NCI-H2171 (cell line): ENCODE results near the gene CRTAC1.

Experiments used
- DNase-seq: peaks from one replicate; lab custom pipeline; 2025; lab: John Stamatoyannopoulos, UW

CRTAC1 gene

DNA sequence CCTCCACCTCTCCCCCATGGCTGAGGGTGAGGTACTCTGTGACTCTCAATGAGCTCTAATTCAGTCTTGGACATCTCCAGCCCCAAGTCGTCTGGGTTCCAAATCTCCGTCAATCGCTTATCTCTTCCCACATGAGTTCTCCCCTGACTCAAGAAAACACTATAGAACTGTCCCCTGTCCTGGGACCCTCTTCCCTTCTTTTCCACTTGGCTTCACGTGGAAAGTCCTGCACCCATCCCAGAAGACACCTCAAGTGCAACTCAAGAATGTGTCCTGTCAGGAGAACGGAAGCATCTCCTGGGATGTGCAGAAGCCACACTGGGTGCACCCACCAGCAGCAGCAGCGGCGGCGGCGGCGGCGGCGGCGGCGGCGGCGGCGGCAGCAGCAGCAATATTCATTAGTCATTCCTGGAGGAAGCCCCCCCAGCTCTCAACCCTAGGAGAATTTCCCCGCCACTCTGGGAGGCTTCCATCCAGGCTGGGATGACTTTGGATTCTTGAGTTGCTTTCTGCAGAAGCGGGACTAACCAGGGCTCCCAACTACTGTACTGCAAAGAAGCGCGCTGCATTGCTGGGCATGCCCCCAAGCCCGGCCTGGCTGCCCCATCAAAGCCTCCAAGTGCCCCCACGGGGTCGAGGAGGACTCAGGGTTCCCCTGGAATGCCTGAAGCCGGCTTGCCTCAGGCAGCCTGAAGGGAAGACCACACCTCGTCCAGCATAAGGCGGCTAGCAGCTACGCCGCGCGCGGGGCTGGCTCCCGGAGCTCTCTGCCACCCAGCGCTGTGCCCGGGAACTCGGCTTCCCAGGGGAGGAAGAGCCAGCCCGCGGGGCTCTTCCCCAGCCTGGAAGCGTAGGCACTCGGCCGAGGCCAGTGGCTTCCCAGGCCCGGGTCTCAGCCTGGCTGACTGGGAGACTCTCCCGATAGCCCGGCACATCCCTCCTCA, 1.0 kb downstream of the CRTAC1 start:
- no peak for DNase-seq

DNA sequence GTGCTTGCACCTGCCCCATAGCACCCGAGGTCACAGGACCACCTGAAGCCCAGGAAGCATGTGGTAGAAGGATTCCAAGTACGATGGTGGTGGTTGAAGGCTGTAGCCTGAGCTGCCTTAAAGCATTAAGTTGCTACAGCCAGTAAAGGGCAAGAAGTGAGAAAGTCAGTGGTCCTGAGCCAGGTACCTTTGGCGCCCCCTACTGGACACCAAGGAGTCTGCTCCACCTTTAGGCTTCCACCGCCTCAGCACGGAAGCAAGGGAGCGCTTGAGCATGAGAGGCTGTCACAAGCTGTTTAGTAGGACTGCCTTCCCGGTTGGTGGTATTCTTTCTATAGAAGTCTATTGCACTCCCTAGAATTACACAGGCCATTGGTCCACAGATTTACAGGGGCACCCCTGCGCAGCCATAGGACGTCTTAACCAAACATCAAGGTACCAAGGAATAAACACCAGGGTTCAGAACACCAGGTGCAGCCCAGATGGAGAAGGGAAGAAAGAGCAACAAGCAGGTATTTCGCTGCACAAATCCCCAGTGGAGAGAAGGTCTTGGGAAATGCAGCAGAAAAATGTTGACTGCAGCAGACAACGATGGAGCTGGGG, 2.2 kb downstream of the CRTAC1 start:
- no peak for DNase-seq

DNA sequence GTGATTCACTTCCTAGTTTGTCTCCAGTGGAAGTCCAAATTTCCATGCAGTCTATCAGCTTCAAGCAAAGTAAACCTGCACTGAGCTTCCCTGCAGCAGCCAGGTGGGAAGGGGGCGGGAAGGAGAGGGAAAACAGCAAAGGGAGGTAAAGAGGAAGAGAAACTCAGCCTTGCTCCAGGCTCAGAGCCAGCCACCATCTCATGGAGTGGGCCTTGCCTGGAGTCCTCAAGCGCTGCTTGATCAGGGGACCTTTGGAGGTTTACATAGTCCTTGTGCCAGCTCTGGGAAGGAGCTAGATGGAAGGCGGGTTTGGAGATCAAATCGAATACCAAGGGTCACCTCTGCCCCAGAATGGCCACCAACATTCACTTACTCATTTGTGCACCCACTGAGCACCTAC, 7.4 kb downstream of the CRTAC1 start:
- no peak for DNase-seq

DNA sequence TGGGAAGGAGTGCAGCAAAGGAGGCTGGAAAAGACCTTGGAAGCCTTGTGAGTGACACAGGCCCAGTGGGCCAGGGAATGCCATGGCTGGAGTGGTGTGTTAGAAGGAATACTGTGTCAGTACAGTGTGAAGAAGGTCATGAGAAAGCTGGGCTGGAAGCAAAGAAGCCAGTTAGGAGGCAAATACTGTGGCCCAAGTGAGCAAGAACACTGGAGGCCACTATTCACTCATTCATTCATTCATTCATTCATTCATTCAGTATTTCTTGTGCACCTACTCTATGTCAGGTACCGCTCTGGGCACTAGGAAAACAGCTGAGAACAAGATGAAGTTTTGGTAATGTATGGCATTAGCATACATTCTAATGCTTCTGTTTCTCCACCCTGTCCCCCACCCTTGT, 9.6 kb downstream of the CRTAC1 start:
- no peak for DNase-seq

DNA sequence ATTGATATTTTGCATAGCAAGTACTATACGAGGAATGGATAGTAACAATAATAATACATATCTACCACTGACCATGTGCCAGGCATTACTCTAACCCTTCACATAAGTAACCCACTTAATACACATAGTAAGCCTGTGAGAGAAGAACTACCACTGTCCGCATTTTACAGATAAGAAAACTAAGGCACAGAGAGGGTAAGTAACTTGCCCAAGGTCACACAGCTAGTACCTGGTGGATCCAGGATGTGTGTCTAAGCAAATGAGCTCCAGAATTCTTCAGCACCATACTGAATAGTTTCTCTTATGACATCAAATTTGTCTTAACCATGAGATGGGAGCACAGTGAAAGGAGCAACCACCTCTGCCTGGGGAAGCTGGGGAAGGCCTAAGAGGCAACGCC, 10.2 kb downstream of the CRTAC1 start:
- no peak for DNase-seq

DNA sequence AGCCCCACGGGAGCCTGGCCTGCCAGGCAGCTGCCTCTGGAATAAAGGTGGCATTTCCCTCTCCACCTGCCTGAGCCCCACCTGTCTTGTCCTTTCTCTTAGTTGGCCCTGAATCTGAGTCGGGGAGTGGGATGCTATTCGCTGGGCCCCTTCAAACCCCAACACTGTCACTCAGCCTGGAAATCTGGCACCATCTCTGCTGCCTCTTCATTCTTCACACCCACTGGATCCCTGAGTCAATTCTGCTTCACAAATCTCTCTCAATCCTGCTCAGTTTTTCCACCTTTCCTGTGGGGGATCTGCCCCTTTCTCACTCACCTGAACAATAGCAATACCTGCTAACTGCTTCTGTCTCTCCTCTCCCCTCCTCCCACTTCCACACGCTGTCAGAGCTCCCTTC, 10.6 kb downstream of the CRTAC1 start:
- no peak for DNase-seq

DNA sequence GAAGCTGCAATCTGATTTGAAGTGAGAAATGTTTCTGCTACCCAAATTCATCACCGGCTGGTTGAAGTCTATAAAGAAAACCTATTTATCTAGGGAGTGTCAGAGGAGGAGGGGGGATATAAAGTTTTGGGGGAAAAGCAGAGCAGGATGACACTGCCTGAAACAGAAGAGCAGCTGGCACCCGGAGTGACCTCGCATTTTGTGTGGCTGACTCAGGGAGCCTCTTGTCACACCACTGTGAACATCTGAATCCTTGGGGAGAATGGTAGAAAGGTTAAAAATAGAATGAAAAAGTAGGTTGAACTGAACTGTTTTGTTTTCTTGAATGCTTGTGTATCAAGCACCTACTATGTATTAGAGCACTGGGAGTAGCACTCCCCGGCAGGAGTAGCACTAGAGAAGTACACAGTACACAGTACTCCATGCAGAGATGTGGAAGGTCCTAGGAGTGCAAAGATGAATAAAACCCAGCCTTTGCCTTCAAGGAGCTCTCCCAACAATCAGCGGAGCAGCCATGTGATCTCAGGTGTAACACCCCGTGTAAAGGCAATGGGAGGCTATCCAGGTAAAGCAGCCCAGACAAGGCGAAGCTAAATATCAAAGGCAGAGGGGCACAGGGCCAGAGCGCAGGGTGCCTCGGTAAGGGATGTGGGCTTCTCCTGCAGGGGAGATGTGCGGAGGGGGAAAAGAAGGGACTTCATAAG, 13.5 kb downstream of the CRTAC1 start:
- DNase-seq, result no peak

DNA sequence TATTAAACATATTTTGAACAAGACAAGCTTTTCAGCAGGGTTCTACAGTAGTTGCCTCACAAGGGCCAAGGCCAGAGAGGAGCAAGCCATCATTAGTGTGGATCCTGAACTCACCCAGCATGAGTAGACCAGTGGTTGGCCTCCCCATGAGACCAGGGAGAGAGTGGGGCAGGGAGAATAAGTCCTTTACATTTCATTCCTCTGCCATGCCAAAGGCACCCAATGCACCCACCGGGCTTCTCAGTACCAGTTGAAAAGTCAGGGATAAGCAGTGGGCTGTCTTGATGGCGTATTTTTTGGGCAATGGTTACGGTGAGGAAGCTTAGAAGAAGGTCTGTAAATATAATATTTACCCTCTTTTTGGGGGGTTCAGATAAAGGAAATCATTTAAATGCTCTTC, 16.6 kb downstream of the CRTAC1 start:
- DNase-seq, result no peak

DNA sequence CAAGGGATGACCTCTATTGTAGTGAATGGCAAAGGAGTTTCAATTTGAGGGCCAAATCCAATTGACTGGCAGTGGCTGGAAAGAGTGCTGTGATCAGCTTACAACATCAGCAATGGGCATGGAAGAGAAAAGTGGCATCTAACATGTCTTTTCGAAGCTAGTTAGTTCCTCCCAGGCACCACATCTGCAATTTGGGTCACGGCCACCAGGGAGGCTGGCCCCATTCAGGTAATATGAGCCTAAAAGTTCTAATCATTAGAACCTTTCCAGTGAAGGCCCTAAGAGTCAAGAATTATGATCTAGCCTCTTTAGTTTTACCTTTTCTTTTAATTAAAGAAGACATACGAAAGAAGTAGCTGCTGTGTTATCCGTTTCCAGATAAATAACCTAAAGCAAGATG, 17.3 kb downstream of the CRTAC1 start:
- no peak for DNase-seq

DNA sequence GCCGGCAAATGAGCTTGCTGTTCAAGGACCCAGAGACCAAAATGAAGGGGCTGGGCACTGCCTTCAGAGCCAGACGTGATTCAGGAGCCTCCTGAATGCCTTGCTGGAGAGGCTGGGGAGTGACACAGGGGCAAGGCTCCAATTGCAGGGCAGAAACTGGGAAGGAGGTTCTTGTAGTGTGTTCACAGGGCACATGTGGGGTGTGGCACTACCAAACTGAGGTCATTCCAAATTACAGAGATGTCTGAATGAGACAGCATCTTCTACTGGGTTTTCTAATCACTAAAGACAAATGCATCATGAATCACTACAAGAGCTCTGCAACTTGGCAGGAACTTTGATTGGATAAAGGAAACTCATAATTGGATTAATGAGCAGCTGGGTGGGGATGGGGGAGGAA, 17.8 kb downstream of the CRTAC1 start:
- no peak for DNase-seq

DNA sequence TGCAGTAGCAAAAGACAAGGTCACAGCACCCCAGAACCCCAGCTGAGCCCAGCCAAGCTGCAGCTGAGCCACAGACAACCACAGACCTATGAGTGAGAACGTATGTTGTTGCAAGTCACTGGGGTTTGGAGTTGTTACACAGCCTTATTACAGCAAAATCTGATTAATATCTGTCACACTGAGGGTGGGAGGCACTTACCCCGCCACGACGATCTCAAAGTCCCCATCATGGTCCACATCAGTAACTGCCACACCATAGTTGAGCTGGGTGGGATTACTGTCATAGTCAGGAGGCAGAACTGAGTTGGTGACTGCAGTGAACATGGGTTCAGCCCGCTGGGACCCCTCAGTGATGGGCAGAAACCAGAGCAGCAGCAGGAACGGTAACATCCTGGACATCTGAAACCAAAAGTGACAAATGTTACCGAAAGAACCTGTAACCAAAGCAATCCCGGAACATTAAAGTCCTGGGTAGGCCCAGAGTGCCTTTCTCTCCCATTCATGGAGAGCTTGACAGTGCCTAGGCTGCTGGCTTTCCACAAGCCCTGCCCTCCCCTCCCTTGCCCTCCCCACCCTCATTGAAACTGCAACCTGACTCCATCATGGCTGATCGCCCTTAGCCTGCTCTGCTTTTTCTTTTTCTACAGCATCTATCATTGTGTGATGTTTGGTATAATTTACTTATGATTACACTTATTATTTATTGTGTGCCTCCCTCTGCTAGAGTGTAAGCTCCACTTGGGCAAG, 19.3 kb downstream of the CRTAC1 start:
- DNase-seq, result no peak

DNA sequence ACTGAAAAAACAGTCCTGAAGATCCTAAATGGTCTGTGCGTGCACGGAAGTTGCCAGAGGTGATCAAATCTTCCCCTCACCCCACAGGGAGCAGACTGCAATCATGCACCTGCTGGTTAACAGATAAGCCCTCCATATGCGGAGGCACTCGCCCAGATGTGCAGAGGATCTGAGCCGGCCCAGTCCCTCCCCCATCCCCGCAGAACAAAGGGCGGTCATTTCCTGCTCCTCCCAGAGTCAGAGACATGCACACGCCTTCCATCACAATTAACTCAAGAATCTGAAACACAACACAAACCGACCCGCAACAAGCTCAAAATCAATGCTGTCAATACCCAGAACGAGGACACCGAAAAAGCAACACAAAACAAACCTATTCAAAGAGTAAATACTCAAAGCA, 24.2 kb downstream of the CRTAC1 start:
- DNase-seq, result no peak

DNA sequence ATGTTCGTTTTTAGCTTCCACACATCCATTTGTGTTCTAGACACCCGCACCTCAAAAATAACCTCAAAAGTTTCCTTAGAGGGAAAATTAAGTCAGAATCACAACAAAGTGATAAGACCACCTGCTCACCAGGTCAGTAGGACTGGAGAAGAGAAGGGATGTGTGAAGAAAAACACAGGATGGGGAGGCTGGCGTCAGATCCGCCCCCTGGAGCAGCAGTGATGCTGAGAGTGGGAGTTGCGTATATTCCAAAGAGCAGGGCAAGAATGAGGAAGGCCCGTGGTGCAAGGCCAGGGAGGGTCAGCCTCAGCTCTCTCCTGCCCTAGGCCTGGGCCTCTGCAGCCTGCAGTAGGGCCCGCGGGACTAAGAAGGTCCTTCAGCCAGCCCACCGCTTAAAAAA, 28.7 kb downstream of the CRTAC1 start:
- no peak for DNase-seq

DNA sequence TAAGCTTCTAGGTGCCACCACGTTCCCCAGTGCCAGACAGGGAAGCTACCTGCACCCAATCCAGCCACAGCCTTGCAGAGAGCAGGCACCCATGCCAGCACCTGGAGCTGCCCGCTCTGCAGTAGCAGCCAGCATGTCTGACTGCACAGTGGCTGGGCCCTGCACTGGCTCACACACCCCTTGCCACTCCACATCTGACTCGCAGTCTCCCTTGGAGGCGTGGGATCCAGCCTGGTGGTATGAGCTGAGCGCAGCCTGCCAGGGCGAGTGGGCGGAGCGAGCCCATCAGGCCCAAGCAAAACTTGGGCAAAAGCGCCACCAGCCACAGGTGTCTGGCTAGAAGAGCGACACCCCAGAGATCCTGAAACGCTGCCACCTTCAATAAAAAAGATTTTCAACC, 30.1 kb downstream of the CRTAC1 start:
- DNase-seq, result no peak

DNA sequence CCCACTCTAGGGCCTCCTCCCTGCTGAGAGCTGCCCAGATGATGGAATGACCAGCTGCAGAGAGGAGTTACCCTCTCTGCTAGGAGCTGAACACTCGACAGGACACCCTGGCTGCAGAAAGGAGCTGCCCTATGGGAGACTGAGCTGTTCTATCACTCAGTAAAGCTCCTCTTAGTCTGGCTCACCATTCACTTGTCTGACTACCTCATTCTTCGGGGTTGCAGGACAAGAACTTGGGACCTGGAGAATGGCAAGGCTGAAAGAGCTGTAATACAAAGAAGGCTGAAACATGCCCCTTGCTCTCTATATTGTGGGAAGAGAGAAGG, 30.5 kb downstream of the CRTAC1 start:
- DNase-seq, result no peak

DNA sequence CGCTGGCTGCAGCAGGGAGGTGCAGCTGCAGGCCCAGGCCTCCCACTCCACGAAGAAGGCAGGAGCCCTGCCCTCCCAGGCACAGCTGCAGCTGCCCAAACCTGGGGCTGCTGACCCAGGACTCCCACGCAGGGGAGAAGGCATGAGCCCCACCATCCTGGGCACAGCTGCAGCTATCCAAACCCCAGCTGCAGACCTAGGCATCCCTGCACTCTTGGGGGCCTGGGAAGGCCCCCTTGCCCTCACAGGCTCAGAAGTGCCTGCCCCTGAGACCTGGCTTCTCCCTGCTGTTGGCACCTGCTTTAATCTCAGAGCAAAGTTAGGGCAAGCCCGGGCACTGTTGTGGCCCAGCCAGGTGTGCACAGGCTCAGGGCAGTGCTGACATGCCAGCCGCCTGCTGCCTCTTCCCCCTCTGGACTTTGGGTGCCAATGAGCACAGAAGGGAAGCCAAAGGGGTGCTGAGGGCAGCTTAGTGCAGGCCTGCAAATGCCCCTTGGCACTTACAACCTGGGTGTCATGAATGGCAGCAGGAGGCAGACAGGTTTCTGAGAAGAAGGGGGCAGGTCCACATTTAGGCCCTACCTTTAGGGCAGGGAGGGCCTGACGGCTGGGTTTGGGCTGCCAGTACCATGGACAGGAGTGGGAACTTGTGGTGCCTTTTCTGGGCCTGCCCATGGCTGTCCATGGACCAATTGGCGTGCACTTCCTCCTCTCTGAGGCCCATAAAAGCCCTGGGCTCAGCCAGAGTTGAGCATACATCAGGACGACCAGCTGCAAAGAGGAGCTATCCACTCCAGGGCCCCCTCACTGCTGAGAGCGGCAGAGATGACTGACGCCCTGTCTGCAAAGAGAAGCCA, 31.1 kb downstream of the CRTAC1 start:
- no peak for DNase-seq

DNA sequence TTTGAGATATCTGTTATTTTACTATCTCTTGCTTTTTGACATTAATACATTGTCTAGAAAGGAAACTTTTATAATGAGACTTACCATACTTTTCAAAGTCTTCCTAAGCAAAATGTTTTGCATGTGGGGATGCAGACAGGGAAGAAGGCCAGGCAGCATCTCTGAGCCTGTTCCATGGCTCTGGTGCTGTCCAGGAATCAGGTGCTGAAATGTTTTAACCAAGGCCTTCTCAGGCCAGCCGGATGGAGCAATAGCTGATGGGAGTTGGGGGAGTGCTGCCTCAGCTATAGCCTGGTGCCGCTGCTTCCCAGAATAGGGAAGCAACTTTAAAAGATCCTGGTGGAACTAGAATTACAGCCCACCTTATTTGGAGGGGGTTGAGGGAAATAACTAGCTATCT, 38.5 kb downstream of the CRTAC1 start:
- no peak for DNase-seq

DNA sequence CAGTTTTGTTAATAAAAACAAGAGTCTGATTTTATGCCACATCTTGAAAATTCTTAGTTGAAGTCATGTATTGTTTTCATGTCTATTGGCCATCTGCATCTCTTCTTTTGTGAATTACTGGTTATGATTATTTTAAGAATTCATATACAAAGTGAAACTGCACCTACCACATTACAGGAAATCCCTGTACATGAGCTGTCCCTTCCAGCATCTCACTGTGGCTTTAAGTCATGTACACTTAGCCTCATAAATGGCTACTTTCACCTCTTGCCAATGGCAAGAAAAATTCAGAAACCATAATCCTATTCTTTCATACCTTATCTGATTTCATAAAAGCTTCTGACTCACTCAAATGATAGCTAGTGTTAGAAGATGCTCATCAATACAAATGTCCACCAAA, 48.6 kb downstream of the CRTAC1 start:
- no peak for DNase-seq

DNA sequence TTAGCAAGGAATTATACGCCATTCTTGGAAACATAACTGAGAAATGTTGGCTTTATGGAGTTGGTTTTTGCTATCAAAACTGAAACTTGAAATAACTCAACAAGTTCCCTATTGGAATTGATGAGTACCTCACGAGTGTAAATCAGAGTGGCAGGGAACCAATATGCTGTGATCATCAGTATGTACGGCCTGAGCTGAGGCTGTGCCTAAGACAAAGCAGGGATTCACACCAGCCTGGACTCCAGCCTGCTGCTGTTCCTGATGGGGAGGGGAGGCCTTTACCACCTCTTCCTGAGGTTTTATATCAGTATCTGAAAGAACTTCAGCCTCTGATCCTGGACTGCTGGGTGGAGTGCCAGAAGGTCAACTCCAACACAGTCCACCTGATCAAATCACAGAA, 52.7 kb downstream of the CRTAC1 start:
- no peak for DNase-seq

DNA sequence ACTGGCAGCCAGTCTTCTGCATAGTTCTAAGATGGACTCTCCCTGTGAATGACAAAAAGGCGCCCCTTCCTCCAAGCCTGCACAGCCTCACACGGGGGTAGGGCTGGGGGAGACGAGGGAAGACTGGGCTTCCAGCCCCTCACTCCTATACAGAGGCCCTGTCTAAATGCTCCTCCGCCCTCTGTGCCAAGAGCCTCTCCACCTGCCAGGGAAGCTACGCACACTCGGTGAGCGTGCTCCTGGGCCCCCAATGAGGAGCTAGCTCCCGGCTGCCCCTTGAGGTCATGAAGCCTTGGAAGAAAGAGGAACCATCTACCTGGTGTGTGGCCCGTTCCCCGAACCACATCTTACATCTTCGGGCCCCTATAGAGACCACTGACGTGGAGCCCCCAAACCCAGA, 54.8 kb downstream of the CRTAC1 start:
- DNase-seq, result no peak
